GM18502 (cell line): ENCODE measurements around the gene ZC3H8.

Experiments used
- ATAC-seq: cut with Tn5 transposase; IDR thresholded peaks from one replicate; pipeline ENCODE4 v1.9.1; 2021; ENCODE audit warnings: mild to moderate bottlenecking; ENCODE audit not compliant: unreplicated experiment, poor library complexity

Gene ZC3H8

DNA sequence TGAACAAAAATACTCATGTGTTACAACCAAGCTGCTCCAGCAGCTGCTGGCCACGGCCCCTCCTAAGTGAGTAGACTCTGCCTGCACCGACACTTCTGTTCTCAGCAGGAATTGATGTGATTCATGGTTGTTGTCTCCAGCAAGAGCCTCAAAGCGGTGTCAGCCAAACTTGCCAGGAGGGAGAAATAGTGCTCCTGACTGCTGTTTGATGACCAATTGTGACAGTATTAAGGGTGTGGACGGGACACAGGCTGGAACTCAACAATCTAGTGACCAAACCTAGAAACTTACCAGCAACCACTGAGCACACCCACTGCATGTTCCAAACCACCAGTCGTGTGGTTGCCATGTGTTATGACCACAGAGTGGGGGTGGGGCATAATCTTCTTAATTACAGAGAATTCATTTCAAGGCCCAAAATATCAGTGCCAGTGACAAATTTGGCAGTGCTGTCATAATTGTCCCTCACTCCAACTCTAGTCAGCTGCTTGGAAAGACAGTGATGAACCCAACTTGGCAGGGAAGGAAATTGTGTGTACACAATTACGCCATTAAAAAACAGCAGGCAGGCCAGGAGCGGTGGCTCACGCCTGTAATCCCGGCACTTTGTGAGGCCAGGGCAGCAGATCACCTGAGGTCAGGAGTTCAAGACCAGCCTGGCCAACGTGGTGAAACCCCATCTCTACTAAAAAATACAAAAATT, 86.3 kb downstream of the ZC3H8 start:
- ATAC-seq: no peak

DNA sequence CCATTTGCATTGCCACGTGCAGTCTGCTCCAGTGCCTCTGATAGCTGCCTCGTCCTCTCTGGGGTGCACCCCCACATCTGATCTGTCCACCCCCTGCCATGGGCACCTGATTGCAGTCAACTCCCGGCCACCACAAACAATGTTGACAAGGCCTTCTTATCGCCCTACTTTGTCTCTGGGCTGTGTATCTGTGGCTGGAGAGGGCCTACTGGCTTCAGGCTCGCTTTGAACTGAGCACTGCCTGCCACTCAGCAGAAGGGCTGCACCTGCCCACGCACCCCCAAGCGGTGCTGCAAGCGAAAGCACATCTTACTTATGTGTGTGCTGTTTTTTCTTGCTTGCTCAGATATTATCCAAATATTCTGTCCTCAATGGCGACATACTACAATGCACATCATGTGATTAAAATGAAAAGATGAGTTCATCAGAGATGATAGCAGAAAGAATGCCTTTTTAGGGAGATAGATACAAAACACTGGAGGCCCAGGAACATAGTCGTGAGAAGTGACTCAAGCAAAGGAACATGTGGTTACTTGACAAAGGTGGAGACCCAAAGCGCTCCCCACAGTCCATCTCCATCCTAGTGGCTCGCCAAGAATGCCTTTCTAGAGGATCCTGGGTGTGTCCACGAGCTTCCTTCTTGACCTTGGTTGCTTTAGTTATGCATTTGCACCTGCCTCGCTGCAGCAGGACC, 87.9 kb downstream of the ZC3H8 start:
- no peak for ATAC-seq

DNA sequence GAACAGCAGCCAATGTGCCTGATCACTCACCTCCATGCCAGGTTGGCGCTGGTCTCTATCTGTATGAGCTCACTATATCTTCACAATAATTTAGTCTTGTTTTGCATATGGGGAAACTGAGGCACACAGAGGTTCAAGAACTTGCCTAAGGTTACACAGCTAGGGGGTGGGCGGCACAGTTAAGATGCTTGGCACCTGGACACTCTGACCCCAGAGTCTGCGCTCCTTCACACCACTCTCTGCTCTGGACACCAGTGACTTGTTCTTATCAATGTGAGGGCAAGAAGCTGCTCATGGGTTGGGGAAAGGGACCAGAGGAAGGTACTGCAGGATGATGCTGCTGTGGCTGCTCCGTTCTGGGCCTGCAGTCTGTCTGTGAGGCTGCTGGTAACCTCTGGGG, 89.5 kb downstream of the ZC3H8 start:
- no peak for ATAC-seq

DNA sequence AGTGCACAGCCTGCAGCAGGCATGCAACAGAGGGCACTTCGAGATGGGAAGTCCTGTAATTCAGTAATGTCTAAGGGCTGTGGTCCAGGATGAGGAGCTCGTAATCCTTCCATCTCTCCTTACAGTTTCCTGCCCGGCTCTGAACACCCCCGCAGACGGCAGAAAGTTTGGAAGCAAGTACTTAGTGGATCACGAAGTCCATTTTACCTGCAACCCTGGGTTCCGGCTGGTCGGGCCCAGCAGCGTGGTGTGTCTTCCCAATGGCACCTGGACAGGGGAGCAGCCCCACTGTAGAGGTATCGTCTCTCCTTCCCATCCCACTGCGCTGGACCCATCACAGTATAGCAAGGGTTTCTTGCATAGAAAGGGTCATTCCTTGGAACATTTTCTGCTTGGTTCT, 90.0 kb downstream of the ZC3H8 start:
- no peak for ATAC-seq

DNA sequence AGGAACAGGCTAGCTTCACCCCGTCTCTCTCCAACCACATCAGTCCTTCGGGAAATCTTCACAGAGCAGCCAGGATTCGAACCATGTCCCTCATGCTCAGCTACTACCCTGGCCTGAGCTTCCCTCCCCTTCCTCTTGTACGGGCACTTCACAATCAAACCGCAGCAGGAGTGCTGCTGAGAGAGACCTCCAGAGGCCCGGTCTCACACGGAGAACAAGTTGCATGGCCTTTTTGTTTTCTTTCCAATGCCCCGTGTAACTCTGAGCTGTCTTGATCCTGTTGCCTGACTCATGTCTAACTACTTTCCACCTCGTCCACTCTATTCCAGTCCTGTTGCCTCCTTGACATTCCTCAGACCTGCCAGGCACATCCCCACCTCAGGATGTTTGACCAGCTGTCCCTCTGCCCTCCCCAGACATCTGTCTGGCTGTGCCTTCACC, 91.3 kb downstream of the ZC3H8 start:
- ATAC-seq: no peak

DNA sequence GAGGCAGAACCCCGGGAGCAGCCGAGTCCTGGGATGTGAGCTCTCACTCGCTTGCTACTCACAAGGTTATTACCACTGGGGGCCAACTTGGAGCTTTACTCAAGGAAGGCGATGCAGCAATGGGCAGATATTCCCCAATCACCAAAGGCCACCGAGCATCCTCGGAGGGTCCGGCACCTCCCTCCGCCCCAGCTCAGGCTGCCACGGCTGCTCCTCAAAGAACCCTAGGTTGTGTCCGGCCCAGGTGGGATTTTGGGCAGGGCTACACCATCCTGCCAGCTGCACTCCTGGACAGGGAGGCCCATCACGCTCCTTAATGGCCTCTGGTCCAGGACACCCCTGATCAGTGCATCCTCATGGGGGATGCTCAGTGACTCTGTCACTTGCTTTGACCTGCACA, 91.9 kb downstream of the ZC3H8 start:
- ATAC-seq: no peak

DNA sequence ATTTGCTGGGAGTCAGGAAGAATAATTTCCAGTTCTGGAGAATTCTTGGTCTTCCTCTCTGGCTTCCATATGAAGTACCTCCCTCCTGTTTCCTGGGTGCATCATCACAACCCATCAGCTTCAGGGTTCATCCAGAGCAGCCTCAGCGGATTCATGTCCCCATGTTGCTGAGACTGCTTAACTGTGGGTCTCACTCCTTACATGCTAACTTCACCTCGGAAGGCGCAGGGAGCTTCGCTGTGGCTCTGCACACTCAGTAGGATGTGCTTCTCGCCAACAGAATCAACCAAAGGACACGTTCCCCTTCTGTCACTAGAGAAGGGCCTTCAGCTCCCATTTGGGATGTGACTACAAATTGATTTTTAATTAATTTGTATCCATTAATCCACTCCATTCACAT, 92.5 kb downstream of the ZC3H8 start:
- ATAC-seq: no peak
